ENCODE results near the gene MSRB3. TPM values are rescaled to one million over a fixed set of nuclear protein-coding genes. Genes with fewer than 3 reads are reported as not detected.

The MSRB3 gene
- total RNA-seq, 6 experiments from 2014 or later: 1.4 to 5.6 (median 2.6) TPM

DNA sequence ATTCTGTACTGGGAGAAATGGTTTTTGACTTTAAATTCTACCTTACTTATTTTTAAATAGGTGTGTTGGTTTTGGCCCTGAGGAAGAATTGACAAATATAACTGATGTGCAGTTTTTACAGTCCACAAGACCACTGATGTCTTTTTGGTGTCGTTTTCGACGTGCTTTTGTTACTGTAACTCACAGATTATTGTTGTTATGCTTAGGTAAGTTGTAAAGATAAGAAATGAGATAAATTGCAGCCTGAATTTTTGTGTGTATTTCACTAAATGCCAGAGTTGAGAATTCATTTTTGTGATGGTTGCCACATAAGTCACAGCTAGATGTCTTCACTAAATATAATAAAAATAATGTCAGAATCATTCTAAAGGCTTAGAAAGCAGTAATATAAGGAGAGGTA is 39.9 kb upstream of the MSRB3 start:
- no peaks in the 10 kb centered on the region for H3K27me3 ChIP-seq
- ATAC-seq (no peak), DNase-seq (no peak)
- no peak overlapping the region for H3K4me3 ChIP-seq
- TF ChIP-seq, protein P1, sequence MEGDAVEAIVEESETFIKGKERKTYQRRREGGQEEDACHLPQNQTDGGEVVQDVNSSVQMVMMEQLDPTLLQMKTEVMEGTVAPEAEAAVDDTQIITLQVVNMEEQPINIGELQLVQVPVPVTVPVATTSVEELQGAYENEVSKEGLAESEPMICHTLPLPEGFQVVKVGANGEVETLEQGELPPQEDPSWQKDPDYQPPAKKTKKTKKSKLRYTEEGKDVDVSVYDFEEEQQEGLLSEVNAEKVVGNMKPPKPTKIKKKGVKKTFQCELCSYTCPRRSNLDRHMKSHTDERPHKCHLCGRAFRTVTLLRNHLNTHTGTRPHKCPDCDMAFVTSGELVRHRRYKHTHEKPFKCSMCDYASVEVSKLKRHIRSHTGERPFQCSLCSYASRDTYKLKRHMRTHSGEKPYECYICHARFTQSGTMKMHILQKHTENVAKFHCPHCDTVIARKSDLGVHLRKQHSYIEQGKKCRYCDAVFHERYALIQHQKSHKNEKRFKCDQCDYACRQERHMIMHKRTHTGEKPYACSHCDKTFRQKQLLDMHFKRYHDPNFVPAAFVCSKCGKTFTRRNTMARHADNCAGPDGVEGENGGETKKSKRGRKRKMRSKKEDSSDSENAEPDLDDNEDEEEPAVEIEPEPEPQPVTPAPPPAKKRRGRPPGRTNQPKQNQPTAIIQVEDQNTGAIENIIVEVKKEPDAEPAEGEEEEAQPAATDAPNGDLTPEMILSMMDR (IDR thresholded peaks at IDR 0.05): no peak
- no peak for TF ChIP-seq POLR2A (IDR thresholded peaks at IDR 0.05)
- no peak overlapping the region for H3K27ac ChIP-seq
- intact Hi-C loops (cut with DNase I): no loop called here
- 88% methylated on average over 3 of the region's 3 CpGs for WGBS (ENCODE audit: insufficient coverage, low coverage, low lambda C conversion rate, missing lambda C conversion rate)
- no peaks in the 10 kb centered on the region for H3K9me3 ChIP-seq
- peaks cover 0 to 24% (median 5%) of the 10 kb centered on the region in 4 donors for H3K36me3 ChIP-seq
- H3K4me1 ChIP-seq: no peaks in the 10 kb centered on the region

DNA sequence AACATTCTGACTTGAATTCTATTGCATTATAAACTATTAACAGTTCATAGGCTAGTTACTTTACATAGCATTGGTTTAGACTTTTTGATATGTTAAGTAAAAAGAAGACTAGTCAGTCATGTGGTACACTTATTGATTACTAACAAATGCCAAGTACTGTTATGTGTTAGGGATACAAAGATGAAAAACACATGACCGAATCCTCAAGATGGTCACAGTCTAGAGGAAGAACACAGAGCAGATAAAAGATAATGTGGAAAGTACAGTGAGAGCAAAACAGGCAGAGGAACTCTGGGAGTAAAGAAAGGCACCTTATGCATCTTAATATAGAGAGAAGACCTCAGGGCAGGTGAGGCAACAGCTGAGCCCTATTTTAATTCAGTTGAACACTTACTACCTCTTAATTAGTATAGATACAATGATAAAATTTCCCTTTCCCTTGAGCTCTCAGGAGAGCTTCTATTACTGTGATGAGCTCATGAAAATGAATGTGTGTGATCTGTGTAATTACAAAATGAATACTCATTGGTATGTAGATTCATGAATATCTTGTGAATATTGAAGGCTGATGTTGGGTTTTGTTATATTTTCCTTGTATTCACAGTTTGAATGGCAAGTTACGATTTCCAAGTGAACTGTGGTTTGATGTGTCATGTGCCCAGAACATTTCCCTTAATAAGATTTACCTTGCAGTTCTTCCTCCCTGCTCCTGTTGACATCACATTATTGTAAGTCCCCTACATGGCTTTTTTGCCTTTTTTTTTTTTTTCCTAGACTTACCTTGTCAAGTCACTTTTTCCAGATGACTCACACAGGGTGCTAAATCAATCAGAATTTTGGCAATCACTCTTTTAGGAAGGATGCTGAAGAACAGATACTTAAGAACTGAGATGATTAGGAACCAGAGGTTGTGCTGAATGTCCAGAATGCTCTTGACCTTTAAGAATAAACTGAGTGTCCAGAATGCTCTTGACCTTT is 29.5 kb upstream of the MSRB3 start:
- H3K27ac ChIP-seq: no peak overlapping the region
- H3K4me3 ChIP-seq: no peak overlapping the region
- H3K9me3 ChIP-seq: no peaks in the 10 kb centered on the region
- WGBS (ENCODE audit: insufficient coverage, low coverage, low lambda C conversion rate, missing lambda C conversion rate): 71% methylated on average over 2 of the region's 2 CpGs
- no peaks in the 10 kb centered on the region for H3K4me1 ChIP-seq
- ATAC-seq (no peak), DNase-seq (no peak)
- TF ChIP-seq, protein P1 (IDR thresholded peaks at IDR 0.05): no peak
- TF ChIP-seq POLR2A (IDR thresholded peaks at IDR 0.05): no peak
- intact Hi-C loops (cut with DNase I): no loop called here
- H3K36me3 ChIP-seq: peaks cover 0 to 17% (median 3%) of the 10 kb centered on the region in 4 donors
- H3K27me3 ChIP-seq: no peaks in the 10 kb centered on the region

DNA sequence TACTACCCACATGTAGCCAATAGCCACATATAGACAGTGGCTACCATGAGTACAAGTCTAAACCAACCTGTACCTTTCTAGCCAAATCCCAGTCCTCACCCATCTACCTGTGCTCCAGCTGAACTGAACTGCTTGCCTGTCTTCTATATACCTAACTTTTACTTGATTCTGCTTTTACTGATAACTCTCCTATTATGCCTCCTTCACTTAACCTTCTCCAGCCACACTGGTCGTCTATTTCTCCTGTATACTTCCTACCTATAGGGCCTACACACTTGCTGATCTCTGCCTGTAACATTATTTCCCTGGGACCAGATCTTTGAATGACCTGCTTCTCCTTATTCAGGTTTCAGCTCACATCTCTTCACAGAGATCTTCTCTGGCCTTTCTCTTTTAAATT is 26.0 kb upstream of the MSRB3 start:
- intact Hi-C loops (cut with DNase I): no loop called here
- Histone ChIP-seq H3K27ac (no peak overlapping the region), H3K4me3 (no peak overlapping the region), H3K27me3 (no peaks in the 10 kb centered on the region), H3K9me3 (no peaks in the 10 kb centered on the region), H3K36me3 (no peaks in the 10 kb centered on the region), H3K4me1 (no peaks in the 10 kb centered on the region)
- WGBS (ENCODE audit: insufficient coverage, low coverage, low lambda C conversion rate, missing lambda C conversion rate): 71% methylated on average over 1 of the region's 1 CpG
- DNase-seq (no peak), ATAC-seq (no peak)
- TF ChIP-seq, protein P1 (IDR thresholded peaks at IDR 0.05): no peak
- TF ChIP-seq POLR2A (IDR thresholded peaks at IDR 0.05): no peak

DNA sequence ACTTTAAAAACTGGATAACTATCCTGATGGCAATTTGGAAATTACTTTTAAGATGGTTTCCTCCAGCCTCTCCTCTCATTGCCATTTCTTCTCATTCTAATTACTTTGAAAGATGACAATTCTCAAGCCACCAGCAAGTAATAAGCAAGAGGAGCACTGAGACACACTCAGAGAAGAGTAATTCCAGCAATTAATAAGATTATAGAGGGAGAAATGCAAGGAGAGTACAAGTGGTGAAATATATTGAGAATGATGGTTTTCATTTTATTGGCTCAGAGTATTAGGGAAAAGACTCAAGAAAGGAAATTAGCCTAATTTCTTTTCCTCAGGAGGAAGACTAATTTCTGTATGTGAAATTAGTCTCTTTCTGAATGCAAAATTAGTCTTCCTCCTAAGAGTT is 20.5 kb upstream of the MSRB3 start:
- Histone ChIP-seq H3K9me3 (no peaks in the 10 kb centered on the region), H3K27ac (no peak overlapping the region), H3K4me1 (no peaks in the 10 kb centered on the region), H3K27me3 (no peaks in the 10 kb centered on the region), H3K4me3 (no peak overlapping the region), H3K36me3 (no peaks in the 10 kb centered on the region)
- intact Hi-C loops (cut with DNase I): no loop called here
- ATAC-seq (no peak), DNase-seq (no peak)
- TF ChIP-seq, protein P1 (IDR thresholded peaks at IDR 0.05): no peak
- no peak for TF ChIP-seq POLR2A (IDR thresholded peaks at IDR 0.05)
